Thymus (tissue), 11 donors: ENCODE results near the gene STIM1. TPM values are rescaled to one million over a fixed set of nuclear protein-coding genes. Genes with fewer than 3 reads are reported as not detected.
A peak's percentile ranks its signal among the peaks of the same experiment; 100 is the strongest.

ENCODE experiments used
- DNase-seq, 9 donors: peaks; one replicate each; pipeline ENCODE4 v3.0.0-alpha.2; 2013; ENCODE audit warnings: low spot score in 9 of 9, low read depth in 6 of 9, missing footprints in 1 of 9
- H3K27ac ChIP-seq, 2 donors: one replicate each; pipeline ENCODE4 v1.5.1; 2013; ENCODE audit warnings: control low read depth in 1 of 2, low read depth in 1 of 2, low read length in 1 of 2, mild to moderate bottlenecking in 1 of 2, moderate library complexity in 1 of 2
- H3K27me3 ChIP-seq, 2 donors: one replicate each; pipeline ENCODE4 v1.5.1; 2013; ENCODE audit warnings: low read length in 1 of 2; ENCODE audit not compliant: control insufficient read depth in 2 of 2, insufficient read depth in 1 of 2
- H3K36me3 ChIP-seq, 2 donors: one replicate each; pipeline ENCODE4 v1.5.1; 2013; ENCODE audit warnings: low read length in 1 of 2, mild to moderate bottlenecking in 1 of 2, moderate library complexity in 1 of 2; ENCODE audit not compliant: control insufficient read depth in 2 of 2, insufficient read depth in 2 of 2
- H3K4me1 ChIP-seq, 2 donors: one replicate each; pipeline ENCODE4 v1.5.1; 2013; ENCODE audit warnings: low read length in 2 of 2; ENCODE audit not compliant: control insufficient read depth in 2 of 2, insufficient read depth in 2 of 2
- H3K4me3 ChIP-seq, 2 donors: one replicate each; pipeline ENCODE4 v1.5.1; 2013; ENCODE audit warnings: low read length in 2 of 2, control low read depth in 1 of 2, mild to moderate bottlenecking in 1 of 2
- H3K9me3 ChIP-seq, 2 donors: one replicate each; pipeline ENCODE4 v1.5.1; 2013; ENCODE audit warnings: low read length in 1 of 2, mild to moderate bottlenecking in 1 of 2; ENCODE audit not compliant: control insufficient read depth in 2 of 2, insufficient read depth in 1 of 2
- WGBS: extraction: QIAGEN DNeasy Blood & Tissue Kit; methylation state at CpG from one replicate; pipeline ENCODE4 v1.1.7; 2013; 5-methylcytosine and 5-hydroxymethylcytosine counted together
- polyA plus RNA-seq: library from polyadenylated mRNA; stranded (reverse); fragments of 200-250 nt; gene quantifications from one replicate; pipeline ENCODE4 v1.2.3, GENCODE V29; 2013
- total RNA-seq: library from RNA; stranded (reverse); fragments of 120-200 nt; gene quantifications from one replicate; pipeline ENCODE4 v1.2.4, GENCODE V29; 2013
- donor health status: healthy.

The STIM1 gene
- total and polyA plus RNA-seq, 2 donors = 30.8 to 33.0 TPM

GRCh38 chr11:3959015-3959902 is 103.8 kb downstream of the STIM1 start:
- DNase-seq = no peak
- H3K4me3 ChIP-seq = no peak overlapping the region
- 82% methylated on average over 5 of the region's 5 CpGs for WGBS
- H3K4me1 ChIP-seq = peaks cover 12 to 24% of the 10 kb centered on the region in 2 donors
- no peaks in the 10 kb centered on the region for H3K27me3 ChIP-seq
- peak overlapping the region in 1 of 2 donors; percentile 21 for H3K27ac ChIP-seq
- H3K36me3 ChIP-seq = peaks cover 0 to 3% of the 10 kb centered on the region in 2 donors
- no peaks in the 10 kb centered on the region for H3K9me3 ChIP-seq

DNA sequence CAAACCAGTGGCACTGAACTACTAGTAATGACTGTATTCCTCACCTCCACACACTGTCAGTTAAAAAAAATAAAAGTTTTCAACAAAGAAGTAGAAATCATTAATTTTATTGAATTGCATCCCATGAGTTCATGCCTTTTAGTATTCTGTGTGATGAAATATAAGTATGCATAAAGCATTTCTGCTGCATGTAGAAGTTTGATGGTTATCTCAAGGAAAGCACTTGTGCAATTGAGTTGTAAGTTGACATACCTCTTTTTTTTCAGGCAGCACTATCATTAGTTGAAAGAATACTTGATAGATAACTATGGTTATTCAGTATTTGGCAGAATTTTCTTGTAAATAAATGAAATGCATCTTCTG is 104.4 kb downstream of the STIM1 start:
- Histone ChIP-seq H3K4me1 (peaks cover 12 to 21% of the 10 kb centered on the region in 2 donors), H3K27ac (peak overlapping the region in 1 of 2 donors; percentile 21)

DNA sequence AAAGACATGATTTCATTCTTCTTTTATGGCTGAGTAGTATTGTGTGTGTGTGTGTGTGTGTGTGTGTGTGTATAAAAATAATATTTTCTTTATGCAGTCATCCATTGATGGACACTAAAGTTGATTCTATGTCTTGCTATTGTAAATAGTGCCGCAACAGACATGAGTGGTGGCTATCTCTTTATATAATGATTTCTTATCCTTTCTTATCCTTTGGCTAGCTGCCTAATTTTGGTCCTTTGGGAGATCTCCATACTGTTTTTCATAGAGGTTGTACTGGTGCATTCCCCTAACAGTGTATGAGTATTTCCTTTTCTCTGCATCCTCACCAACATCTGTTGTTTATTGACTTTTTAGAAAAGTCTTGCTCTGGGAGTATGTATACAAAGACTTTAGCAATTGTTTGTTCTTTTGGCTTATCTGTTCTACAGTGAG is 107.0 kb downstream of the STIM1 start:
- H3K27me3 ChIP-seq = no peaks in the 10 kb centered on the region
- peaks cover 5% of the 10 kb centered on the region in 2 donors for H3K36me3 ChIP-seq
- H3K9me3 ChIP-seq = no peaks in the 10 kb centered on the region
- WGBS = 95% methylated on average over 1 of the region's 1 CpG
- peaks cover 12 to 21% of the 10 kb centered on the region in 2 donors for H3K4me1 ChIP-seq
- H3K4me3 ChIP-seq = no peak overlapping the region
- DNase-seq = no peak
- H3K27ac ChIP-seq = no peak overlapping the region

More for the DNA sequence above, 104.4 kb downstream of the STIM1 start:
- H3K27me3 ChIP-seq = no peaks in the 10 kb centered on the region
- no peak for DNase-seq
- H3K4me3 ChIP-seq = no peak overlapping the region
- peaks cover 1 to 3% of the 10 kb centered on the region in 2 donors for H3K36me3 ChIP-seq
- H3K9me3 ChIP-seq = no peaks in the 10 kb centered on the region

DNA sequence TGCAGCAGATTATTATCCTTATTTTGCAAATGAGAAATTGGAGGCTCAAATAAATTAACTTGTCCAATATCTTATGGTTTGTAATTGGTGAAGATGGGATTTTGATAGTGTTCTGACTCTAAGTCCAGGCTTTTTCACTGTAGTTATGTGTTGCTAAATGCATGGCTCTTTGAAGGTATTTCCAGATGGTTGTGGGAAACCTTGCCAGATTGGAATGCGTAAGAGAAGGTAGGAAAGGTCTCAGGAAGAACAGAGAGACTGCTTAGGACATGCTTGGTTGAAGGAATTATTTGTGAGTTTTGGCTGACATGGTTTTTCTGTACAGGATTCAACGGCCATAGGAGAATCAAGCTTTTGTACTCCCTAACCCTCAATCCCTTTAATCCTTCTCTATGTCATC is 108.6 kb downstream of the STIM1 start:
- Histone ChIP-seq H3K4me3 (no peak overlapping the region), H3K27ac (peak overlapping the region in 1 of 2 donors; percentile 27), H3K27me3 (no peaks in the 10 kb centered on the region), H3K4me1 (peaks cover 11 to 19% of the 10 kb centered on the region in 2 donors), H3K9me3 (no peaks in the 10 kb centered on the region), H3K36me3 (peaks cover 7 to 19% of the 10 kb centered on the region in 2 donors)
- DNase-seq = no peak
- WGBS = 94% methylated on average over 2 of the region's 2 CpGs

- no peak overlapping the region for H3K4me3 ChIP-seq
- no peaks in the 10 kb centered on the region for H3K27me3 ChIP-seq
- DNase-seq = no peak
- H3K27ac ChIP-seq = no peak overlapping the region
- H3K36me3 ChIP-seq = peaks cover 9 to 19% of the 10 kb centered on the region in 2 donors
- 96% methylated on average over 1 of the region's 1 CpG for WGBS
- H3K4me1 ChIP-seq = peaks cover 16 to 22% of the 10 kb centered on the region in 2 donors
- H3K9me3 ChIP-seq = no peaks in the 10 kb centered on the region
Measured at GRCh38 chr11:3964935-3965604, 109.6 kb downstream of the STIM1 start.

DNA sequence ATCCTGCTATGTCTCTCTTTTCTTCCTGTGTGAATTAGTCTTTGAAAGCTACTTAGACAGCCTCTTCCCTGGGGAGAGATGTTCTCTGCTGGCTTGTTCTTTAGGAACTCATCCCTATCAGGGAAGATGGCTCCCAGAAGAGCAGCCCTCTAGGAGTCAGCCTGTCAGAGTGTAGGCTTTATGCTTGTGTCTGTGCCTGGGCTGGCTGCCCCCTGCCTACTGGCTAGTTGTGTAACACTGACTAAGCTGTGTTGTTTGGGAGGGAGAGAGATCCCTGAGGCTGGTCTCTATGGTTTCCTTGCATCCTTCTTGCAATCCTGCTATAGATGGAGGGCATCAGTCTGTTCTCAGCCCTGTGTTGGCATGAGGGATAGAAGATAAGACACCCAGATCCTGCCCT is 112.2 kb downstream of the STIM1 start:
- no peaks in the 10 kb centered on the region for H3K27me3 ChIP-seq
- peaks cover 13 to 18% of the 10 kb centered on the region in 2 donors for H3K4me1 ChIP-seq
- DNase-seq = no peak

GRCh38 chr11:3969200-3969599 is 113.7 kb downstream of the STIM1 start:
- H3K36me3 ChIP-seq = peaks cover 14 to 19% of the 10 kb centered on the region in 2 donors
- WGBS = 94% methylated on average over 3 of the region's 3 CpGs
- H3K4me1 ChIP-seq = peaks cover 13 to 18% of the 10 kb centered on the region in 2 donors
- peak overlapping the region; percentile 38 to 68 for H3K27ac ChIP-seq
- no peaks in the 10 kb centered on the region for H3K9me3 ChIP-seq
- no peak for DNase-seq
- H3K4me3 ChIP-seq = no peak overlapping the region
- no peaks in the 10 kb centered on the region for H3K27me3 ChIP-seq

More for the DNA sequence above, 112.2 kb downstream of the STIM1 start:
- no peak overlapping the region for H3K27ac ChIP-seq
- peaks cover 10 to 19% of the 10 kb centered on the region in 2 donors for H3K36me3 ChIP-seq
- no peak overlapping the region for H3K4me3 ChIP-seq
- H3K9me3 ChIP-seq = no peaks in the 10 kb centered on the region

GRCh38 chr11:3969613-3970012 is 114.1 kb downstream of the STIM1 start:
- no peaks in the 10 kb centered on the region for H3K9me3 ChIP-seq
- peak overlapping the region; percentile 38 to 75 for H3K27ac ChIP-seq
- peak in 3 of 9 donors; percentile 42 to 81 (median 44) for DNase-seq
- peak overlapping the region in 1 of 2 donors; percentile 5 for H3K4me3 ChIP-seq
- H3K4me1 ChIP-seq = peaks cover 13 to 18% of the 10 kb centered on the region in 2 donors
- H3K27me3 ChIP-seq = no peaks in the 10 kb centered on the region
- H3K36me3 ChIP-seq = peaks cover 14 to 19% of the 10 kb centered on the region in 2 donors
- 5% methylated on average over 1 of the region's 1 CpG for WGBS

- Histone ChIP-seq H3K27me3 (no peaks in the 10 kb centered on the region), H3K9me3 (no peaks in the 10 kb centered on the region), H3K27ac (peak overlapping the region; percentile 10 to 38), H3K4me1 (peaks cover 13 to 18% of the 10 kb centered on the region in 2 donors), H3K36me3 (peaks cover 14 to 17% of the 10 kb centered on the region in 2 donors), H3K4me3 (no peak overlapping the region)
- DNase-seq = peak in 1 of 9 donors; percentile 32
- WGBS = 73% methylated on average over 2 of the region's 2 CpGs
Measured at GRCh38 chr11:3970108-3970507, 114.6 kb downstream of the STIM1 start.
